Activated CD8-positive, alpha-beta memory T cell treated with anti-CD3 and anti-CD28 coated beads, Interleukin-2, amount 50 U/mL, for 24 hours (primary cell): ENCODE data around the gene CYGB.
A peak's percentile ranks its signal among the peaks of the same experiment; 100 is the strongest.
"Not testable (repeated sequence)": the region's sequence is repeated elsewhere in the genome, so short reads cannot be mapped to it uniquely, and the experiment has no call there.

Source experiments
- DNase-seq: peaks from one replicate; pipeline ENCODE4 v3.0.0-alpha.2; 2020; ENCODE audit errors: extremely low read depth

CYGB gene

DNA sequence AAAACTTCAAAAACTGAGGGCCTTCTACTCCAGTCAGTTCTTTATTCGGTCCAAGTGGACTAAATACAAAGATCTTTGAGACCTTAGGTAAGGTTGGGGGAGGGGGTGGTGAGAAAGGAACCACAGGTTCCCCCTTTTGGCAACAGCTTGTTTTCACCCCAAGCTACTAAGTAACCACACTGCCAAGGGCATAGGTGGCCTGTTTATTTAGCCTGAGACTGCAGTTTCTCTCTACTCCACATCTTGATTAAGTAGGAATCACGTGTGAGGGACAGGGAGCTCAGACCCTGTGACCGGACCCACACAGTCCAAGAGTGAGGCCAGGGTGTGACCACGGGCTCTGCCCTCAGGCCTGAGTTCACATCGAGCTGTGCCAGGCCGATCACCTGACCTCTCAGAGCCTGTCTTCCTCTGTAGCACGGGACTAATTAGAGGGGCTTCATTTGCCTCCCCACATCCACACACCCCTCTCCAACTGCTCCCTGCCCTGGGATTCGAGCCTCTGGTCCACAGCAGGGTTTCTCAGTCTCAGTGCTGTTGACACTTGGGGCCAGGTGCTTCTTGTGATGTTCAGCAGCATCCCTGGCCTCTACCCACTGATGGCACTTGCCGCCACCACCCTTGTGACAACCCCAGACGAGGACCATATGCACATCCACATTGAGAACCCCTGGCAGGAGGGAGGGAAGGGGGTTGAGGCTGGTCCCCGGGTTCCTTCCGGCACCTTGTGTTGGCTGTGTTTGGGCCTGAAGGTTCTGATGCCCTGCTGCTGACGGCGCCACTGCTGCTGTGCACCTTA is 30.3 kb upstream of the CYGB start:
- DNase-seq, result no peak

DNA sequence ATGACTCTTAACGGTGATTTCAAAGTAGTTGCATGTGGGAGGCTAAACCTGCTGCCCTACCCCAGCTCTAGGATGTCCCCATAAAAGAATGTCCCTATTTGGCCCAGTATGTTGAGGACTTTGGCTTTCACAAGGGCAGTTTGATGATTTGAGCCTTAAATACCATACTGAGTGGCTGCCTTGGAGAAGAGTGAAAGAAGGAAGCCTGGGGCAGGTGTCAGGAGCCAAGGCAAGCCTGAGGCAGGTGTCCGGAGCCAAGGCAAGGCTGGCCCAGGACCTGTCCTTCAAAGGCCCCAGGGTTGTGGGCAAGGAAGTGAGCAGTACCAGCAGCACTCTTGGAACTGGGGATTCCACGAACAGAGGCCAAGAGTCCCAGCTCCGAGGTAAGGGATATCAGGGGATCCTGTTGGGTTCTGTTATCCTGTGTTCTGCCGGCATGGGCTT is 29.5 kb upstream of the CYGB start:
- no peak for DNase-seq

DNA sequence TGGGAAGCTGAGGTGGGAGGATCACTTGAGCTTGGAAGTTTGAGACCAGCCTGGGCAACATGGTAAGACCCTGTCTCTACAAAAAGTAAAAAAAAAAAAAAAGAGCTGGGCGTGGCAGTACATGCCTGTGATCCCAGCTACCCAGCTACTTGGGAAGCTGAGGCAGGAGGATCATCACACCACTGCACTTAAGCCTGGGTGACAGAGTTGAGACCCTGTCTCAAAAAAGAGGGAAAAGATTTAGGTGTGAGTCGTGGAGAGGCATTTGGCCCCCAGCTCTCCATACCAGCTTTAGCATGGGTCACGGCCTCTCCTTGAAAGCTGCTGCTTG is 29.1 kb upstream of the CYGB start:
- DNase-seq, result no peak

DNA sequence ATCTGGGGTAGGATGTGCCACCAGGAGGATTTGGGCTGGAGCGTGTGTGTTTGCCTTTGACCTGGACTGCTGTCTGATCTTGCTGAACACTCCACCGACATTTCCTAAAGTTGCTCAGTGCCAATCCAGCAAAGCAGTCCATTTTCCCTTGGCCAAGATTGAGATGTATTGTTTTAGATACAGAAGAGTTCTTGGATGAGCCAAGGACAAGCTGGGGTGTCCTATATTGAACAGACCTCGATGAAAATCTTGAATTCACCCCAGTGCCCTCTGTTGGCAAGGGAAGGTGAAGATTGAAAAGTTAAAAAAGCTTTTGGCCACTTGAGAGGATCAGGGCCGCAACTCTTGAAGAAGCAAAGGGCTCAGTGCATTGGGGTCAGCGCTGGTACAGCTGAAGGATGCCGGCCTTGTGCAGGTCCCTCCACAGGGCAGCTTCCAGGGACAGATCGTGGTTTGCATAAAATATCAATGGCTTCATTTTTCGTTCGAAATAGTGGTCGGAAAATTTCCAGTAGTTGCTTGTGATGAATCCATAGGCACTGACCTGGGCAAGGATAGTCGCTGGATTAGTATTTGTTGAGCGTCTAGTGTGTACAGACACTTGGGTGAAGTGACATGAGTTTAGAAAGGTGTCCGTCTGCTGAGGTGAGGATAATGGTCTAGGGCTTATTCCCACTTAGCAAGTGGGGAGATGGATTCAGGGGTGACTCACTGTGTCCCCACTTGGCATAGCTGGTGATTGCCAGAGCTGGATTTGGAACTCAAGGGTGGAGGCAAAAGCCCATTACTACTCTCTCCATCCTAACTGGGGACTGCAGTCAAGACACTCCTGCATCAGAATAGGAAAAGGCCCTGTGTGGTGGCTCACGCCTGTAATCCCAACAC is 28.5 kb upstream of the CYGB start:
- no peak for DNase-seq

GRCh38 chr17:76564991-76565727 is 27.6 kb upstream of the CYGB start:
- peak; percentile 15 for DNase-seq

DNA sequence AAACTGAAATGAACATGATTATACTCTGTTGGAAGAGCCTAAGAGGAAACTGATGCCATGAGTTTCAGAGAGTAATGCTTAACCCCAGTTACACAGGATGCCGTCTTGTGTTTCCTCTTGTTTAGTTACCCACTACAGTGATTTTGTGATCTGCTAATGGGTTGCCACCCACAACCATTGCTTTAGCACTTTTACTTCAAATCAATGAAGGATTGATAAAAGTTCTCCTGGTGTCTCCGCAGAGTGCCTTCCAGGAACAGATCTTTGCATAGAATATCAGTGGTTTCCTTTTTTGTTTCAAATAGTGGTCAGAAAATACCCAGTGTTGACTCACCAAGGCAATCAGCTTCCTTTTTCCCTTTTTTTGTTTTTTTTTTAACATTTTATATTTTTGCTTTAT is 25.9 kb upstream of the CYGB start:
- not testable (repeated sequence) for DNase-seq

GRCh38 chr17:76562734-76563148 is 25.2 kb upstream of the CYGB start:
- DNase-seq, result no peak

DNA sequence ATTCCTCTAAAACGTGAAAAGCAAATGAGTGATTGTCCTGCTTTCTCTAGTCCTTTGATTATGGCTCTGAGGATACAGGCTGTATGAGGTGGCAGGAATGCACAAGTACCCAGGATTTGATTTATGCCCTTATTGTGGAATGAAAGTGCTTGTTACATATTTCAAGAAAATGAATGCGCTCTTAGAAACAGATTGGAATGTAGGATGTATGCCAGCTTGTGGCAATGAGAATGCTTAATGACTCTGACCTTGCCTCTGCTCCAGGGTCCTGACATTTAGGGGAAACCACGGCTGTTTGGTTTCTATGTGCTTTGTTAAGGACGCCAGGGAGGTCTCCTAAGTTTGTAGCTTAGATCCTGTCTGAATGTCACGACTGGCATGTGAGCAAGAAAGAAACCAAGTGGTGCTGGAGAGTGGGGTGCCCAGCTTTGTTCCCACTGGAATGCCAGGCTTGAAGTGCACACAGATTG is 24.3 kb upstream of the CYGB start:
- no peak for DNase-seq

DNA sequence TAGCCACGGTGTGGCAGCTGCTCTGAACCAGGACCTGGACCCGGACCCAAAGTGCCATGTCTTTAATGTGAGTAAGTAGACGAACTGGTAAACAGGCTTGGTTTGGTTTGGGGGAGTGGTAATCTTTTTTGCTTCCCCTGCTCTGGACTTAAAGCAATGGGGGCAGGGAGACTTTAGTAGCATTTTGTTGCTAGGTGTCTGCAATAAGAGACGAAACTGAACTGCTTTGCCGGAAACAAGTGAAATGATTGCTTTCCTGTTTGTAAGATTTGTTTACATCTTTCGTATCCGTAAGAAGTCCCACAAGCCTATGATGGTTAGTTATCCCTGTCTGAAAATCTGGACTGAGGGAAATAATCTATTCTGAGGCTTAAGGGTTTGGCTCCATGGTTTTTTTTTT is 23.8 kb upstream of the CYGB start:
- DNase-seq, result no peak

DNA sequence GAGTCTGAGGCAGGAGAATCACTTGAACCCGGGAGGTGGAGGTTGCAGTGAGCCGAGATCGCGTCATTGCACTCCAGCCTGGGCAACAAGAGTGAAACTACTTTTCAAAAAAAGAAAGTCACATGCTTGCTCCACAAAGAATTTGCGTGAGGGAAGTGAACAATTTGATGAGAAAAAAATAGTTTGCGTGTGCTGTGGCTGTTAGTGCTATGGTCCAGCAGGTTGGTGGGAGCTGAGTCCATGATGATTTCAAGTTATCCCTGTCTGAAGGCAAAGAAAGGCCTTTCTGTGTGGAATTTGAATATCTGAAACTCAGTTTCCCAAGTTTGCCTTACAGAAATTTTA is 23.3 kb upstream of the CYGB start:
- no peak for DNase-seq

- DNase-seq, result no peak
Measured at GRCh38 chr17:76560036-76560876, 22.7 kb upstream of the CYGB start.

DNA sequence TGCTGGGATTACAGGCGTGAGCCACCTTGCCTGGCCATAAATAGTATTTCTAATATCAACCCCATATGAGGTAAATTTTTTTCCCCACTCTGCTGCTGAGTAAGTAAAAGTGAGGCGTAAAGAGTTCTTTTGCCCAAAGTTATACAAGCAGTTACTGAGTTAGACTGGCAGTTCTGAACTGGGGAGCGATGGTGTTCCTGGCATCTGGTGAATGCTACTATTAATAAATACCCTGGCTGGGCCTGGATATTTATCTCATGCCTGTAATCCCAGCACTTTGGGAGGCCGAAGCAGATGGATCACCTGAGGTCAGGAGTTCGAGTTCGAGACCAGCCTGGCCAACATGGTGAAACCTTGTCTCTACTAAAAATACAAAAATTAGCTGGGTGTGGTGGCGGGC is 22.0 kb upstream of the CYGB start:
- DNase-seq, result not testable (repeated sequence)

DNA sequence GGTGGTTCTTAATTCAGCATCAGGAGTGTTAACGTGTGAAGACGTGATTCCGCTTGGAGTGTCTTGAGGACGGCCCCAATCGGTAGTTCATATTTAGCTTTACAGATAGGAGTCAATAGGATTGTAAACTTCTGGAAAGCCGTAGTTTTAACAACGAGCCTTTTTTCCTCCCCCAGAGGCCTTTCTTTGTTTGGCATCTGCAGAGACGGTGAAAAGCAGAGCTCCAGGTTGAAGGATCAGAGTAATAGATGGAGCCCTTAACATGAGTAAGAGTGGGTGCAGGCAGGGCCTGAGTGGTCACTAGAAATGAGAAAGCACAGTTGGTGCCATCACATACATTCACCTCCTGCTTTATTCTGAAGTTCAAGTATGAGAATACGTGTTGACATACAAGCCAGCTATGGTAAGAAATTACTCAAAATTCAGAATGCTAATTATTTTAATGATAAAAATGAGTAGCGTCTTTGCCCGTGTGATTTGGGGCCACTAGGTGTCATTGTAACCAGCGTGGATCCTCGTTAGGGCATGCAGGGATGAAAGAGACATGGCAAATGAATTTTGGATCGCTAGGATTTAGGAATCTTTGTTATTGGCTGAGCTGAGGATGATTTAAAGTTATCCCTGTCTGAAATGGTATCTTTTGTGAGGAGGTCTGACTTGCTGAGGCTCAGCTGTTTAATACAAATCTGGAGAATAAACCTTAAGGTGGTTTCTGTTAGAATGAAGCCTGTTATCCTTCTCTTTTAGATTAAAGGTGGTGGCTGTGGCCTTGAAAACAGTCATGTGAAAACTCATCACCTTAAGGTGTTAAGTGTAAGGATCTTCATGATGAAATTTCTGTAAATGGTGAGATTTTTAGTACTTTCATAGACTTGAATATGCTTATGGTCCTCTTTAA is 20.9 kb upstream of the CYGB start:
- DNase-seq, result no peak

GRCh38 chr17:76557368-76558197 is 20.1 kb upstream of the CYGB start:
- DNase-seq, result peak; percentile 87

DNA sequence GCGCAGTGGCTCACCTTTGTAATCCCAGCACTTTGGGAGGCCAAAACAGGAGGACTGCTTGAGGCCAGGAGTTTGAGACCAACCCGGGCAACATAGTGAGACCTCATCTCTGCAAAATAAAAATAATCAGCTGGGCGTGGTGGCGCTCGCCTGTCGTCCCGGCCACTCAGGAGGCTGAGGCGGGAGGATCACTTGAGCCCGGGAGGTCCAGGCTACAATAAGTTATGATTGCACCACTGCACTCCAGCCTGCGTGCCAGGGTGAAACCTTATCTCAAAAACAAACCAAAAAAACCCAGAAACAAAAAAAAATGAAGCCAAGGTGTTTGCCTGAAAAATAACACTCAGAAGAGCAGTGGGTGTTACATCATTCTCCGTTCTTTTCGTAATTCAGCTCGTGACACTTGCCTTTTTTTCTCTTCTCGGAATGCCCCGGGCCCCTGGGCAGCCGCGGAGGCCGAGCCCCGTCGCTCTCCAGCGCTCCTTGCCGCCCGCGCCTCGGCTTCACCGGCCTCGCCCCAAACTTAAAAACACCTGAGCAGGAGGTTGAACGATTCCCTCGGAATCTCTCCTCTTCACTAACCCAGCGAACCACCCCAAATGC is 19.4 kb upstream of the CYGB start:
- DNase-seq, result no peak

- DNase-seq, result no peak
Measured at GRCh38 chr17:76554131-76554530, 16.6 kb upstream of the CYGB start.

DNA sequence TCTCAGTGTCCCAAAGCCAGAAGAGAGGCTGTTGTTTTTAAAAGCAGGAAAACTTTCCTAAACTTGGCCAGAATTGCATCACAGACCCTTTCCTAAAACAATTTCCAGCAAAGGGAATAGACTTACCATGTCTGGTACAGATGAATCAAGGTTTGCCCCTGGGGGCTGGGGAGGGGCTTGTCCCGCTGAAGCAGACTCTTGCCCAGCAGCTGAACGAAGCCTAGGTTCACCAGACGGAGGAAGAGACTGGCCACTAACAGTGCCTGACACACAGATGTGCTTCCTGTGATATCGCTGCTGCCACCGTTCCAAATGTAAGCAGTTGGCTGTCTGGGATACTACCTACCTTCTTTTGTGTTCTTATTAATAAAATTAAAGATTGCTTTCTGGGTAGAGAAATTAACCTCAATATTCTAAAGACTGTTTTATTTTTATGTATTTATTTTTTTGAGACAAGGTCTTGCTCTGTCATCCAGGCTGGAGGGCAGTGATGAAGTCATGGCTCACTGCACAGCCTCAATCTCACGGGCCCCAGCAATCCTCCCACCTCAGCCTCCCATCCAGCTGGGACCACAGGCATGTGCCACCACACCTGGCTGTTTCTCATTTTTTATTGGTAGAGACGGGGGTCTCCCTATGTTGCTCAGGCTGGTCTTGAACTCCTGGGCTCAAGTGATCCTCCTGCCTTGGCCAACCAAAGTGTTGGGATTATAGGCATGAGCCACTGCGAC is 15.8 kb upstream of the CYGB start:
- DNase-seq, result no peak

DNA sequence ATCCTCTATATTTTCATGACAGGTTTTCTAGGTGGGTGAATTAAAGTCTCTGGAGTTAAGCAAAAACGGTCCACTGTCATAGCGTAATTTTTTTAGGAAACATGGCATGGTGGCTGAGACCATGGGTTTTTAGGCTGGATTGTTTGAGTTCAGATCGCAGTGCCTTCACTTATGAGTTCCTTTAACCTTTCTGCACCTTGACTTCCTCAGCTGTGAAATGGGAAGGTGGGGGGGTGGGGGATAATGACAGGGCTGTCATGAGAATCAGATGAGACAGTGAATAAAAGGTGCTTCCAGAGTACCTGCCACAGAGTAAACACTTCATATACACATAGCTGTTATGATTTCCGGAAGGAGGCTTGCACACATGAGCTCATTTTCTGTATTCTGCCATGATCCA is 14.2 kb upstream of the CYGB start:
- DNase-seq, result no peak
